ENCODE results near the gene CALML3.

- TF ChIP-seq, protein P1, sequence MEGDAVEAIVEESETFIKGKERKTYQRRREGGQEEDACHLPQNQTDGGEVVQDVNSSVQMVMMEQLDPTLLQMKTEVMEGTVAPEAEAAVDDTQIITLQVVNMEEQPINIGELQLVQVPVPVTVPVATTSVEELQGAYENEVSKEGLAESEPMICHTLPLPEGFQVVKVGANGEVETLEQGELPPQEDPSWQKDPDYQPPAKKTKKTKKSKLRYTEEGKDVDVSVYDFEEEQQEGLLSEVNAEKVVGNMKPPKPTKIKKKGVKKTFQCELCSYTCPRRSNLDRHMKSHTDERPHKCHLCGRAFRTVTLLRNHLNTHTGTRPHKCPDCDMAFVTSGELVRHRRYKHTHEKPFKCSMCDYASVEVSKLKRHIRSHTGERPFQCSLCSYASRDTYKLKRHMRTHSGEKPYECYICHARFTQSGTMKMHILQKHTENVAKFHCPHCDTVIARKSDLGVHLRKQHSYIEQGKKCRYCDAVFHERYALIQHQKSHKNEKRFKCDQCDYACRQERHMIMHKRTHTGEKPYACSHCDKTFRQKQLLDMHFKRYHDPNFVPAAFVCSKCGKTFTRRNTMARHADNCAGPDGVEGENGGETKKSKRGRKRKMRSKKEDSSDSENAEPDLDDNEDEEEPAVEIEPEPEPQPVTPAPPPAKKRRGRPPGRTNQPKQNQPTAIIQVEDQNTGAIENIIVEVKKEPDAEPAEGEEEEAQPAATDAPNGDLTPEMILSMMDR (IDR thresholded peaks at IDR 0.05; ENCODE audit: insufficient read depth, low read depth, low read length), result no peak
- TF ChIP-seq EZH2 (IDR thresholded peaks at IDR 0.05; ENCODE audit: insufficient read depth, low read length), result no peak
Observed at GRCh38 chr10:5536486-5537081, 11.8 kb downstream of the CALML3 start.
